ENCODE data around the gene NAV3. TPM values are rescaled to one million over a fixed set of nuclear protein-coding genes. Genes with fewer than 3 reads are reported as not detected.

Gene NAV3
- total RNA-seq, 6 experiments from 2014 or later: 0.22 to 3.2 (median 1.2) TPM

DNA sequence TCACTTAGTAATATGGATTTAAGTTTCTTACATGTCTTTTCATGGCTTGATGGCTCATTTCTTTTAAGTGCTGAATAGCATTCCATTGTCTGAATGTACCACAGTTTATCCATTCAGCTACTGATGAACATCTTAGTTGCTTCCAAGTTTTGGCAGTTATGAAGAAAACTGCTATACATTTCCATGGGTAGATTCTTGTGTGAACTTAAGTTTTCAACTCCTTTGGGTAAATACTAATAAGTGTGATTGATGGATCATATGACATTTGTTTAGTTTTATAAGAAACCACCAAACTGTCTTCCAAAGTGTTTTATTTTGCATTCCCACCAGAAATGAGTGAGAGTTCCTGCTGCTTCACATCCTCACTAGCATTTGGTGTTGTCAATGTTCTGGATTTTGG lies 119.2 kb downstream of the NAV3 start:
- Histone ChIP-seq H3K27me3 (no peaks in the 10 kb centered on the region), H3K9me3 (no peaks in the 10 kb centered on the region), H3K27ac (no peak overlapping the region), H3K4me3 (no peak overlapping the region), H3K4me1 (no peaks in the 10 kb centered on the region), H3K36me3 (no peaks in the 10 kb centered on the region)
- TF ChIP-seq POLR2A (IDR thresholded peaks at IDR 0.05): no peak
- TF ChIP-seq, protein P1, sequence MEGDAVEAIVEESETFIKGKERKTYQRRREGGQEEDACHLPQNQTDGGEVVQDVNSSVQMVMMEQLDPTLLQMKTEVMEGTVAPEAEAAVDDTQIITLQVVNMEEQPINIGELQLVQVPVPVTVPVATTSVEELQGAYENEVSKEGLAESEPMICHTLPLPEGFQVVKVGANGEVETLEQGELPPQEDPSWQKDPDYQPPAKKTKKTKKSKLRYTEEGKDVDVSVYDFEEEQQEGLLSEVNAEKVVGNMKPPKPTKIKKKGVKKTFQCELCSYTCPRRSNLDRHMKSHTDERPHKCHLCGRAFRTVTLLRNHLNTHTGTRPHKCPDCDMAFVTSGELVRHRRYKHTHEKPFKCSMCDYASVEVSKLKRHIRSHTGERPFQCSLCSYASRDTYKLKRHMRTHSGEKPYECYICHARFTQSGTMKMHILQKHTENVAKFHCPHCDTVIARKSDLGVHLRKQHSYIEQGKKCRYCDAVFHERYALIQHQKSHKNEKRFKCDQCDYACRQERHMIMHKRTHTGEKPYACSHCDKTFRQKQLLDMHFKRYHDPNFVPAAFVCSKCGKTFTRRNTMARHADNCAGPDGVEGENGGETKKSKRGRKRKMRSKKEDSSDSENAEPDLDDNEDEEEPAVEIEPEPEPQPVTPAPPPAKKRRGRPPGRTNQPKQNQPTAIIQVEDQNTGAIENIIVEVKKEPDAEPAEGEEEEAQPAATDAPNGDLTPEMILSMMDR (IDR thresholded peaks at IDR 0.05): no peak
- DNase-seq (no peak), ATAC-seq (no peak)
- intact Hi-C loops (cut with DNase I): no loop called here

DNA sequence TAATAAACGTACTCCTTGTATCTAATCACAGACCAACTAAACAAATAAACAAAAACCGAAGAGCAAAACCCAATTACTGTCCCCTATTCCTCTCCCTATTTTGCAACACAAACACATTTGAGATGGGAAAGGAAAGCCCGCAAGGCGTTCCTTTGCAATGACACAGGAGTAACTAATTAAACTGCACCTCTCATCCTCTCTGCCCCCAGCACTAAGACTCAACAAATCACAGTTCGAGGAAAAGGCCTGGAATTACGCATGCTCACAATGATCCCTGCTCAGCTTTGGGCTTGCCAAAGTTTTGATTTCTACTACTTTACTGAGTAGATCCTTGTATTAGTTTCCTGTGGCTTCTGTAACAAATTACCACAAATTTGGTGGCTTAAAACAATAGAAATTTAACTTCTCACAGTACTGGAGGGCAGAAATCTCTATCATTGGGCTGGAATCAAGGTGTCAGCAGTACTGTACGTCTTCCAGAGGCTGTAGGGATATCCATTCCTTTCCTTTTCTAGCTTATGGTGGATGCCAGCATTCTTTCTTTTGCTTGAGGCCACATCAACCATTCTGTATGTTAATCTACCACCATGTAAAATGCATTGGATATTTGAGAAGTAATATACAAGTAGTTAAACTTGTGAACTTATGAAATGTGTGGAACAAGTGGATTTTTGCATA lies 123.0 kb downstream of the NAV3 start:
- DNase-seq: no peak
- Histone ChIP-seq H3K36me3 (no peaks in the 10 kb centered on the region), H3K27me3 (no peaks in the 10 kb centered on the region), H3K9me3 (no peaks in the 10 kb centered on the region), H3K4me3 (no peak overlapping the region), H3K27ac (no peak overlapping the region), H3K4me1 (no peaks in the 10 kb centered on the region)
- WGBS (ENCODE audit: insufficient coverage, low coverage, low lambda C conversion rate, missing lambda C conversion rate): 57% methylated on average over 7 of the region's 7 CpGs
- TF ChIP-seq POLR2A (IDR thresholded peaks at IDR 0.05): no peak
- TF ChIP-seq, protein P1 (IDR thresholded peaks at IDR 0.05): no peak
- intact Hi-C loops (cut with DNase I): no loop called here
- ATAC-seq: no peak

DNA sequence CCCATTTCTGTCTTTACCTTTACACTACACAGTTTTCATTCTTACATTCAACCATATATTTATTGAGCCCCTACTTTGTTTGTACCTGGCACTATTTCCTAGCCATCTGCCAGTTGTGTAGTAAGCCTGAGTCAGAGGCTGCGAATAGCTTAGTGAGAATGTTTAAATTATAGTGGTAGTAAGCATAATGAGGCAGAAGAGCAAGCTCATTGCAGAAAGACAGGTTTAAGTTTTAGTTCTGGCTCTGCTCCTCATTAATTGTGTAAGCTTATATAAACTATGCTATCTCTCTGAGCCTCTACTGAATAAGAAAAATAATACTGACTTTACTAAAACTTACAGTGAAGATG lies 123.5 kb downstream of the NAV3 start:
- no peaks in the 10 kb centered on the region for H3K9me3 ChIP-seq
- no peaks in the 10 kb centered on the region for H3K36me3 ChIP-seq
- intact Hi-C loops (cut with DNase I): no loop called here
- H3K4me1 ChIP-seq: no peaks in the 10 kb centered on the region
- no peak for TF ChIP-seq POLR2A (IDR thresholded peaks at IDR 0.05)
- TF ChIP-seq, protein P1 (IDR thresholded peaks at IDR 0.05): no peak
- ATAC-seq: no peak
- H3K27me3 ChIP-seq: no peaks in the 10 kb centered on the region
- no peak overlapping the region for H3K4me3 ChIP-seq
- no peak for DNase-seq
- H3K27ac ChIP-seq: no peak overlapping the region
- WGBS (ENCODE audit: insufficient coverage, low coverage, low lambda C conversion rate, missing lambda C conversion rate): 53% methylated on average over 1 of the region's 1 CpG

DNA sequence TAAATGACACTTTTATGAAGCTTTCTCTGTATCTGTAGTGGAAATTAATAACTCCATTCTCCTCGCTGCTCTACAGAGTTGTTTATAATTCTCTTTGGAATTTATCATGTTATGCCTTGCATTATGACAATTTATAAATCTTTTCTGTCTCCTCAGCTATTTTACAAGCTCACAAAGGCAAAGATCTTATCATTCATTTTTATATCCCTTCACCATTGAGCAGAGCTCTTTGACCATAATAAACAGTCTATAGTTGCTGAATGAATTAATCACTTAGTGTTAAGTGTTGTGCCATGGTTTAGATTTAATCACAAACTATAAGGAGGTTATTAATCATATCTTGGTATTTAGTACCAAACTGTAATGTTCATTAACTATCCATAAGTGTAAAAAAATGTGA lies 126.4 kb downstream of the NAV3 start:
- H3K36me3 ChIP-seq: no peaks in the 10 kb centered on the region
- ATAC-seq (no peak), DNase-seq (no peak)
- no peaks in the 10 kb centered on the region for H3K4me1 ChIP-seq
- no peak overlapping the region for H3K4me3 ChIP-seq
- H3K9me3 ChIP-seq: no peaks in the 10 kb centered on the region
- intact Hi-C loops (cut with DNase I): no loop called here
- 42% methylated on average over 1 of the region's 1 CpG for WGBS (ENCODE audit: insufficient coverage, low coverage, low lambda C conversion rate, missing lambda C conversion rate)
- TF ChIP-seq, protein P1 (IDR thresholded peaks at IDR 0.05): no peak
- no peak for TF ChIP-seq POLR2A (IDR thresholded peaks at IDR 0.05)
- no peak overlapping the region for H3K27ac ChIP-seq
- no peaks in the 10 kb centered on the region for H3K27me3 ChIP-seq

Data from right lobe of liver (tissue), 6 donors.